K562 (cell line): ENCODE data around the gene CCDC85C. TPM values are rescaled to one million over a fixed set of nuclear protein-coding genes. Genes with fewer than 3 reads are reported as not detected.
A peak's percentile ranks its signal among the peaks of the same experiment; 100 is the strongest.

Experiments
- ARHGAP35 ChIP-seq: fragments of 450-650 bp; IDR thresholded peaks from 2 replicates; pipeline ENCODE4 v1.6.1; 2018; ENCODE audit not compliant: partially characterized antibody
- ATF6 ChIP-seq: sonication (generic); formaldehyde crosslinking; IDR thresholded peaks from 2 replicates; pipeline ENCODE4 v1.4.0; 2020; ENCODE audit warnings: mild to moderate bottlenecking, missing genetic modification reagents
- CREB5 ChIP-seq: fragments of 250-450 bp; sonication (Bioruptor Pico); IDR thresholded peaks from 2 replicates; pipeline ENCODE4 v1.5.0; 2020; ENCODE audit warnings: mild to moderate bottlenecking
- CXXC5 ChIP-seq: fragments of 250-450 bp; sonication (Bioruptor Pico); IDR thresholded peaks from 2 replicates; pipeline ENCODE4 v1.8.0; 2022; ENCODE audit warnings: inconsistent platforms, mild to moderate bottlenecking, moderate library complexity
- DPF2 ChIP-seq: fragments of 450-650 bp; IDR thresholded peaks from 2 replicates; pipeline ENCODE4 v1.6.1; 2016
- FOXO4 ChIP-seq: fragments of 450-650 bp; formaldehyde crosslinking; IDR thresholded peaks from 2 replicates; pipeline ENCODE4 v1.4.0; 2020; ENCODE audit warnings: mild to moderate bottlenecking, moderate library complexity
- HEY1 ChIP-seq: fragments of 250-450 bp; sonication (Bioruptor Pico); IDR thresholded peaks from 2 replicates; pipeline ENCODE4 v1.5.0; 2020; ENCODE audit warnings: mild to moderate bottlenecking, moderate library complexity, borderline replicate concordance
- HMG20B ChIP-seq: fragments of 250-450 bp; sonication (Bioruptor Pico); IDR thresholded peaks from 2 replicates; pipeline ENCODE4 v1.5.0; 2021; ENCODE audit warnings: mild to moderate bottlenecking
- IRF9 ChIP-seq: fragments of 450-650 bp; IDR thresholded peaks from 2 replicates; pipeline ENCODE4 v1.6.1; 2016; ENCODE audit warnings: missing biosample characterization, missing genetic modification characterization
- MEF2A ChIP-seq: IDR thresholded peaks from 2 replicates; pipeline ENCODE4 v1.6.1; 2011; ENCODE audit warnings: low read depth, mild to moderate bottlenecking, low read length, moderate library complexity; ENCODE audit not compliant: control insufficient read depth
- PHF20 ChIP-seq: fragments of 450-650 bp; IDR thresholded peaks from 2 replicates; pipeline ENCODE4 v1.6.1; 2018; ENCODE audit not compliant: partially characterized antibody
- PTBP1 ChIP-seq: fragments of 200-400 bp; formaldehyde crosslinking; IDR thresholded peaks from 2 replicates; pipeline ENCODE4 v1.6.1; 2017; ENCODE audit warnings: low read depth, low read length
- RAD21 ChIP-seq, 2 experiments: fragments of 250-450 bp in 1 of 2; fragments of 450-650 bp in 1 of 2; sonication (Bioruptor Pico) in 1 of 2; formaldehyde crosslinking in 1 of 2; IDR thresholded peaks in 1 of 2; conservative IDR thresholded peaks in 1 of 2; 2 replicates each; pipeline versions ENCODE4 v1.4.0 to v1.8.0; 2020 to 2022; ENCODE audit warnings: mild to moderate bottlenecking in 2 of 2, moderate library complexity in 1 of 2
- SMARCA4 ChIP-seq: fragments of 450-650 bp; IDR thresholded peaks from 2 replicates; pipeline ENCODE4 v1.6.1; 2016
- SMARCE1 ChIP-seq: fragments of 450-650 bp; IDR thresholded peaks from 2 replicates; pipeline ENCODE4 v1.7.1; 2016; ENCODE audit warnings: mild to moderate bottlenecking
- TAF7 ChIP-seq: fragments of 450-650 bp; IDR thresholded peaks from 2 replicates; pipeline ENCODE4 v1.6.1; 2016; ENCODE audit warnings: missing genetic modification characterization, missing compliant biosample characterization
- TBL1XR1 ChIP-seq, 2 experiments: IDR thresholded peaks; 2 replicates each; pipeline ENCODE4 v1.6.1; 2012; ENCODE audit warnings: improper control_type of control experiment in 2 of 2, low read length in 2 of 2, mild to moderate bottlenecking in 1 of 2
- TCF15 ChIP-seq: fragments of 250-450 bp; sonication (Bioruptor Pico); IDR thresholded peaks from 2 replicates; pipeline ENCODE4 v1.8.0; 2022; ENCODE audit warnings: moderate library complexity, mild to moderate bottlenecking, inconsistent platforms
- ZNF24 ChIP-seq: fragments of 450-650 bp; IDR thresholded peaks from 2 replicates; pipeline ENCODE4 v1.6.1; 2016
- ZNF280B ChIP-seq: fragments of 250-450 bp; sonication (Bioruptor Pico); IDR thresholded peaks from 2 replicates; pipeline ENCODE4 v1.5.1; 2021; ENCODE audit warnings: mild to moderate bottlenecking
- ZNF507 ChIP-seq: conservative IDR thresholded peaks from 2 replicates; pipeline ENCODE4 v1.6.1; 2017; ENCODE audit warnings: missing genetic modification characterization, missing compliant biosample characterization
- polyA plus RNA-seq, 8 experiments: library from polyadenylated mRNA; depleted of rRNA in 4 of 8; stranded (reverse) in 5 of 8; unstranded in 3 of 8; fragments of >200 nt; fragmentation: Nextera tagmentation in 2 of 8; fragmentation: Illumina TruSeq in 1 of 8; extraction: Ambion mirVana in 2 of 8; extraction: Trizol in 1 of 8; gene quantifications; 2 replicates each; pipeline versions ENCODE4 v1.2.1 to v1.2.3, GENCODE V29; 2011 to 2014; ENCODE audit warnings: inconsistent platforms in 1 of 8, missing spikeins in 1 of 8
- total RNA-seq, 7 experiments: library from RNA; depleted of rRNA in 6 of 7; stranded (reverse); fragments of >200 nt in 6 of 7; fragmentation: Illumina TruSeq in 2 of 7; extraction: Trizol in 2 of 7; gene quantifications; 2 replicates each; pipeline versions ENCODE4 v1.2.1 to v1.2.3, GENCODE V29; 2011 to 2021; ENCODE audit warnings: low replicate concordance in 1 of 7

CCDC85C gene
- total and polyA plus RNA-seq, 9 of the 15 experiments (the other 6 are each of a cell fraction or from before 2014, with no cell fraction given) = 0.18 to 22.0 (median 6.3) TPM

GRCh38 chr14:99522457-99522891 is 81.5 kb downstream of the CCDC85C start (continued):
- TF ChIP-seq ZNF280B (CRISPR knock-in tag) = no peak
- TF ChIP-seq DPF2 = no peak
- TF ChIP-seq TBL1XR1 (IDR thresholded peaks at IDR 0.05; ENCODE audit: low read length in 2 of 2) = no peak
- TF ChIP-seq TCF15 (CRISPR knock-in tag) = no peak
- TF ChIP-seq FOXO4 (CRISPR knock-in tag) = no peak
- no peak for TF ChIP-seq PTBP1
- no peak for TF ChIP-seq ZNF507 (tag)
- no peak for TF ChIP-seq ARHGAP35
- TF ChIP-seq MEF2A = no peak
- no peak for TF ChIP-seq TAF7
- TF ChIP-seq HMG20B (CRISPR knock-in tag) = no peak
- 0 out of 4 replicates have a peak, but pooled peaks of 1 of the 2 experiments have one; percentile 8 for TF ChIP-seq RAD21 (CRISPR knock-in tag; conservative IDR thresholded peaks at IDR 0.05 in 1 of 2, IDR thresholded peaks at IDR 0.05 in 1 of 2)
- no peak for TF ChIP-seq PHF20
- TF ChIP-seq CREB5 = no peak
- no peak for TF ChIP-seq CXXC5 (CRISPR knock-in tag)
- peak; percentile 90 for TF ChIP-seq ZNF24
- no peak for TF ChIP-seq SMARCE1
- no peak for TF ChIP-seq ATF6
- no peak for TF ChIP-seq IRF9 (tag)
- no peak for TF ChIP-seq HEY1 (CRISPR knock-in tag)
- no peak for TF ChIP-seq SMARCA4
